Skin epidermis (tissue), 12 donors: ENCODE measurements around the gene FBXO5.
"Not testable (repeated sequence)": the region's sequence is repeated elsewhere in the genome, so short reads cannot be mapped to it uniquely, and the experiment has no call there.

Experiments used
- H3K27ac ChIP-seq, 21 experiments: fragments of 200-600 bp; sonication (generic) in 11 of 21; one replicate each; pipeline ENCODE4 v1.5.0; 2020; ENCODE audit warnings: mild to moderate bottlenecking in 3 of 21, inconsistent platforms in 2 of 21, moderate library complexity in 2 of 21
- H3K4me3 ChIP-seq, 7 experiments: fragments of 200-600 bp; sonication (generic) in 2 of 7; one replicate each; pipeline ENCODE4 v1.5.0; 2020; ENCODE audit warnings: inconsistent platforms in 2 of 7, mild to moderate bottlenecking in 2 of 7, moderate library complexity in 1 of 7

The FBXO5 gene

GRCh38 chr6:152999538-152999937 is 16.7 kb upstream of the FBXO5 start:
- not testable (repeated sequence) for H3K27ac ChIP-seq, H3K4me3 ChIP-seq

GRCh38 chr6:152993847-152994246 is 11.0 kb upstream of the FBXO5 start:
- Histone ChIP-seq H3K27ac (no peak overlapping the region), H3K4me3 (no peak overlapping the region)

- Histone ChIP-seq H3K27ac (no peak overlapping the region), H3K4me3 (no peak overlapping the region)
These were observed 10.6 kb upstream of the FBXO5 start for GRCh38 chr6:152993431-152993830.

DNA sequence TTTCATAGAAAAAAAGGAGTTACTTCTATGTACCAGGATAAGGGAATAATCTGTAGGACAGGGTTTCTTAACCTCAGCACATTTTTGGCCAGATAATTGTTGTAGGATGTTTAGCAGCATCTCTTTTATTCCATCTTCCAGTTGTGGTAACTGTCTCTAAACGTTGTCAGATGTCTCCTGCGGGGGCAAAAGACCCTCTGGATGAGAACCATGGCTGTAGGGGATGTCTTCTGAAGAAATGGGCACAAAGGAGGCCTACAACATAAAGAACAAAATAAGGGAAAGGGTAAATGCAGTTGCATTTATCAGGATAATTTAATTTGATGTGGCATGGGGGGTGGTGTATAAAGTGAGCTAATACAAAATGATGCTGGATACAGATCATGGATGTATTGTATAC is 4.1 kb upstream of the FBXO5 start:
- H3K27ac ChIP-seq: no peak overlapping the region

GRCh38 chr6:152985300-152985699 is 2.5 kb upstream of the FBXO5 start:
- not testable (repeated sequence) for H3K4me3 ChIP-seq
- peak overlapping the region in 10 of 21 experiments; percentile 73 to 98 (median 88) for H3K27ac ChIP-seq

More for the DNA sequence above, 4.1 kb upstream of the FBXO5 start:
- H3K4me3 ChIP-seq: no peak overlapping the region

- Histone ChIP-seq H3K4me3 (peak overlapping the region in 6 of 7 experiments; percentile 52 to 82 (median 76)), H3K27ac (peak overlapping the region in 19 of 21 experiments; percentile 73 to 98 (median 90))
These were observed 1.7 kb upstream of the FBXO5 start for GRCh38 chr6:152984513-152984872.

GRCh38 chr6:152983637-152984512 is 1.0 kb upstream of the FBXO5 start:
- H3K27ac ChIP-seq: peak overlapping the region; percentile 10 to 98 (median 90)
- H3K4me3 ChIP-seq: peak overlapping the region; percentile 52 to 82 (median 75)

- Histone ChIP-seq H3K27ac (peak overlapping the region in 6 of 21 experiments; percentile 3 to 94 (median 46)), H3K4me3 (peak overlapping the region; percentile 52 to 82 (median 75))
These were observed 595 bp downstream of the FBXO5 start for GRCh38 chr6:152981989-152982903.

GRCh38 chr6:152981219-152981618 is 1.6 kb downstream of the FBXO5 start:
- Histone ChIP-seq H3K4me3 (peak overlapping the region in 3 of 7 experiments; percentile 55 to 82 (median 70)), H3K27ac (no peak overlapping the region)

DNA sequence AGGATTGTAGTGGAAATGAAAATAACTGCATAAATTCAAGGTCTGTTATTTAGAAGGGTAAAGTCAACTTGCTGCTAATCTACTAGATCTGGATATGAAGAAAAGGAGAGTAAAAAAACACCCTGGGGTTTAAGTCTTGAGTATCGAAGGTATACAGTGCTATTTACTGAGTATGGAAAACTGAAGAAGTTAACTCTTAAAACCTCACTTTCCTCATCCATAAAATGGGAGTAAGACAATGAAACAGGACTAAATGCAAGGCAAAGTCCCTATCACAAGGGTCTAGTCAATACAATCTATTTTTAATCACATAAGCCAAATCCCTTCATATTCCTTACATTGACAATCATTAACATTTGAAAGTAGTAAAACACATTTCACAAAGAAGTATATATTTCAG is 2.2 kb downstream of the FBXO5 start:
- no peak overlapping the region for H3K4me3 ChIP-seq
- H3K27ac ChIP-seq: no peak overlapping the region

GRCh38 chr6:152979116-152979515 is 3.7 kb downstream of the FBXO5 start:
- Histone ChIP-seq H3K4me3 (no peak overlapping the region), H3K27ac (no peak overlapping the region)

- Histone ChIP-seq H3K4me3 (no peak overlapping the region), H3K27ac (no peak overlapping the region)
These were observed 4.8 kb downstream of the FBXO5 start for GRCh38 chr6:152978058-152978457.

- Histone ChIP-seq H3K27ac (no peak overlapping the region), H3K4me3 (no peak overlapping the region)
These were observed 5.3 kb downstream of the FBXO5 start for GRCh38 chr6:152977556-152977955.

GRCh38 chr6:152976749-152977148 is 6.1 kb downstream of the FBXO5 start:
- Histone ChIP-seq H3K27ac (no peak overlapping the region), H3K4me3 (no peak overlapping the region)

GRCh38 chr6:152975204-152975915 is 7.5 kb downstream of the FBXO5 start:
- peak overlapping the region in 3 of 21 experiments; percentile 27 to 43 (median 38) for H3K27ac ChIP-seq
- no peak overlapping the region for H3K4me3 ChIP-seq

- H3K4me3 ChIP-seq: no peak overlapping the region
- no peak overlapping the region for H3K27ac ChIP-seq
These were observed 8.9 kb downstream of the FBXO5 start for GRCh38 chr6:152973916-152974315.

- Histone ChIP-seq H3K4me3 (no peak overlapping the region), H3K27ac (no peak overlapping the region)
These were observed 13.0 kb downstream of the FBXO5 start for GRCh38 chr6:152969688-152970418.

GRCh38 chr6:152966168-152966894 is 16.5 kb downstream of the FBXO5 start:
- not testable (repeated sequence) for H3K27ac ChIP-seq, H3K4me3 ChIP-seq

GRCh38 chr6:152959333-152959732 is 23.5 kb downstream of the FBXO5 start:
- Histone ChIP-seq H3K4me3 (no peak overlapping the region), H3K27ac (no peak overlapping the region)
